ENCODE results near the gene SUPT4H1. TPM values are rescaled to one million over a fixed set of nuclear protein-coding genes. Genes with fewer than 3 reads are reported as not detected.

The SUPT4H1 gene
- total and polyA plus RNA-seq, 2 experiments from 2014 or later: 82.2 to 83.7 TPM

DNA sequence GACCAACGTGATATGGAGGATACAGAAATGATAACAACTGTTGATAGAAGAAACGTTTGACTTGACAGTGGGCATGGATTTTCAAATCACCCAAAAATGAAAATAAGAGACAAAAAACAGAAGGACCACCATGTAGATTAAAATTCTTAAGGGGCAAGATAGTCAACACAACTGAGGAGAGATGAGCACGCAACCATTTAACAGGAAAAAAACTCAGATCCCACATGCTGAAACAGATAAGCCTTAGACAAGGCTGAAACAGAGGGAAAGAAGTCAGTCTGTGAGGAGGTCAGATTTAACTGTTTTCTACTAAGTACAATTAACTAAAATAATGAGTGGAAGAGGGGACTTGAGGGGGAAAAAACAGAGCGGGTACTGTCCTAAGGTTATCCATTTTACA lies 44.2 kb upstream of the SUPT4H1 start (continued):
- TF ChIP-seq CREB1 (CRISPR knock-in tag; IDR thresholded peaks at IDR 0.05; ENCODE audit: low read depth) (no peak), STAT1 (IDR thresholded peaks at IDR 0.05; ENCODE audit: unreplicated experiment) (no peak), EZH2 (IDR thresholded peaks at IDR 0.05; ENCODE audit: low read depth, unreplicated experiment) (no peak)

DNA sequence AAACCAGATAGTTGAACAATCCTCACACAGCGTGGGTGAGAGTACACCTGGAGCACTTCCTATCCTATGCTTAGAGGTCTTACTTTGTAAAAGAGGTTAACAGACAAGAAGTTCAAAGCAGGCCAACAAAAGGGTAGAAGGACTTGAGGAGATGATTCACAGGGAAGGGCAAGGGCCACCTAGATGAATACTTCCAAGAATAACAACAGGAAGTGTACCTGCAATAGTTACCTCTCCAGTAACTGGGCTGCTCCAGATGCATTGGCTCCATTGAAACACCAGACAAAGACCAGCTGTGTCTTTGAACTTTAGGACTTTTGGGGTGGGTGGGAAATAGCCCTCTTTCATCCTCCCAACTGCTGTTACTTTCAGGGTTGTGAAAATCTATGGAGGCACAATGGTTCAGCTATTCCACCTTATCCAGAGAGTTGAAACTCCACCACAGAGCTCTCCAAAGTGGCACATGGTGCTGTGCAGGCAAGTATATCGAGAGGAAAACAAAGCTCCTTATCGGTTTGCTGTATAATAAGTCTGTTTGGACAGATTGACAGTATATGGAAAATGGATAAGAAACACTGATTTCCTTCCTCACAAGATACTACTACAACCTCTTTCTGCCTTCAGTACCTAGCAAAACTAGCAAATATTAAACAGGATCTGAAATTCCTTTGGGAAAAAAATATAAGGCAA lies 42.7 kb upstream of the SUPT4H1 start:
- Histone ChIP-seq H3K27me3 (ENCODE audit: insufficient read depth) (peaks cover 63% of the 10 kb centered on the region), H3K9me2 (ENCODE audit: insufficient read depth) (no peaks in the 10 kb centered on the region), H3K4me1 (ENCODE audit: insufficient read depth) (peaks cover 20% of the 10 kb centered on the region), H3K4me2 (no peak overlapping the region), H2AFZ (no peak overlapping the region), H4K20me1 (replicated peaks; ENCODE audit: insufficient read depth) (no peaks in the 10 kb centered on the region), H3K79me2 (replicated peaks; ENCODE audit: insufficient read depth) (no peaks in the 10 kb centered on the region), H3K36me3 (ENCODE audit: insufficient read depth) (no peaks in the 10 kb centered on the region), H3K27ac (ENCODE audit: low read depth) (no peak overlapping the region), H3K4me3 (no peak overlapping the region), H3F3A (replicated peaks; ENCODE audit: low read depth) (no peaks in the 10 kb centered on the region)
- H3K9me3 Mint-ChIP-seq: no peaks in the 10 kb centered on the region
- peaks cover 30% of the 10 kb centered on the region; the same call in 2 of the 3 replicates for H3K4me1 Mint-ChIP-seq
- peaks cover 44% of the 10 kb centered on the region for H3K27me3 Mint-ChIP-seq (ENCODE audit: insufficient read depth, low read depth, poor library complexity)
- DNase-seq (ENCODE audit: low spot score) (no peak), ATAC-seq (no peak)
- H3K4me3 Mint-ChIP-seq: no peak overlapping the region
- TF ChIP-seq, protein P1, sequence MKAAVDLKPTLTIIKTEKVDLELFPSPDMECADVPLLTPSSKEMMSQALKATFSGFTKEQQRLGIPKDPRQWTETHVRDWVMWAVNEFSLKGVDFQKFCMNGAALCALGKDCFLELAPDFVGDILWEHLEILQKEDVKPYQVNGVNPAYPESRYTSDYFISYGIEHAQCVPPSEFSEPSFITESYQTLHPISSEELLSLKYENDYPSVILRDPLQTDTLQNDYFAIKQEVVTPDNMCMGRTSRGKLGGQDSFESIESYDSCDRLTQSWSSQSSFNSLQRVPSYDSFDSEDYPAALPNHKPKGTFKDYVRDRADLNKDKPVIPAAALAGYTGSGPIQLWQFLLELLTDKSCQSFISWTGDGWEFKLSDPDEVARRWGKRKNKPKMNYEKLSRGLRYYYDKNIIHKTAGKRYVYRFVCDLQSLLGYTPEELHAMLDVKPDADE (IDR thresholded peaks at IDR 0.05): no peak
- no peak for TF ChIP-seq CREB1 (CRISPR knock-in tag; IDR thresholded peaks at IDR 0.05; ENCODE audit: low read depth)
- TF ChIP-seq ZNF331 (CRISPR knock-in tag; IDR thresholded peaks at IDR 0.05; ENCODE audit: low read depth): no peak
- TF ChIP-seq EZH2 (IDR thresholded peaks at IDR 0.05; ENCODE audit: low read depth, unreplicated experiment): no peak
- TF ChIP-seq NANOG (IDR thresholded peaks at IDR 0.05; ENCODE audit: borderline replicate concordance): no peak
- no peak for TF ChIP-seq ZNF114 (CRISPR knock-in tag; IDR thresholded peaks at IDR 0.05)
- no peak for TF ChIP-seq EZH2phosphoT487 (IDR thresholded peaks at IDR 0.05; ENCODE audit: unreplicated experiment)
- TF ChIP-seq, protein P2, sequence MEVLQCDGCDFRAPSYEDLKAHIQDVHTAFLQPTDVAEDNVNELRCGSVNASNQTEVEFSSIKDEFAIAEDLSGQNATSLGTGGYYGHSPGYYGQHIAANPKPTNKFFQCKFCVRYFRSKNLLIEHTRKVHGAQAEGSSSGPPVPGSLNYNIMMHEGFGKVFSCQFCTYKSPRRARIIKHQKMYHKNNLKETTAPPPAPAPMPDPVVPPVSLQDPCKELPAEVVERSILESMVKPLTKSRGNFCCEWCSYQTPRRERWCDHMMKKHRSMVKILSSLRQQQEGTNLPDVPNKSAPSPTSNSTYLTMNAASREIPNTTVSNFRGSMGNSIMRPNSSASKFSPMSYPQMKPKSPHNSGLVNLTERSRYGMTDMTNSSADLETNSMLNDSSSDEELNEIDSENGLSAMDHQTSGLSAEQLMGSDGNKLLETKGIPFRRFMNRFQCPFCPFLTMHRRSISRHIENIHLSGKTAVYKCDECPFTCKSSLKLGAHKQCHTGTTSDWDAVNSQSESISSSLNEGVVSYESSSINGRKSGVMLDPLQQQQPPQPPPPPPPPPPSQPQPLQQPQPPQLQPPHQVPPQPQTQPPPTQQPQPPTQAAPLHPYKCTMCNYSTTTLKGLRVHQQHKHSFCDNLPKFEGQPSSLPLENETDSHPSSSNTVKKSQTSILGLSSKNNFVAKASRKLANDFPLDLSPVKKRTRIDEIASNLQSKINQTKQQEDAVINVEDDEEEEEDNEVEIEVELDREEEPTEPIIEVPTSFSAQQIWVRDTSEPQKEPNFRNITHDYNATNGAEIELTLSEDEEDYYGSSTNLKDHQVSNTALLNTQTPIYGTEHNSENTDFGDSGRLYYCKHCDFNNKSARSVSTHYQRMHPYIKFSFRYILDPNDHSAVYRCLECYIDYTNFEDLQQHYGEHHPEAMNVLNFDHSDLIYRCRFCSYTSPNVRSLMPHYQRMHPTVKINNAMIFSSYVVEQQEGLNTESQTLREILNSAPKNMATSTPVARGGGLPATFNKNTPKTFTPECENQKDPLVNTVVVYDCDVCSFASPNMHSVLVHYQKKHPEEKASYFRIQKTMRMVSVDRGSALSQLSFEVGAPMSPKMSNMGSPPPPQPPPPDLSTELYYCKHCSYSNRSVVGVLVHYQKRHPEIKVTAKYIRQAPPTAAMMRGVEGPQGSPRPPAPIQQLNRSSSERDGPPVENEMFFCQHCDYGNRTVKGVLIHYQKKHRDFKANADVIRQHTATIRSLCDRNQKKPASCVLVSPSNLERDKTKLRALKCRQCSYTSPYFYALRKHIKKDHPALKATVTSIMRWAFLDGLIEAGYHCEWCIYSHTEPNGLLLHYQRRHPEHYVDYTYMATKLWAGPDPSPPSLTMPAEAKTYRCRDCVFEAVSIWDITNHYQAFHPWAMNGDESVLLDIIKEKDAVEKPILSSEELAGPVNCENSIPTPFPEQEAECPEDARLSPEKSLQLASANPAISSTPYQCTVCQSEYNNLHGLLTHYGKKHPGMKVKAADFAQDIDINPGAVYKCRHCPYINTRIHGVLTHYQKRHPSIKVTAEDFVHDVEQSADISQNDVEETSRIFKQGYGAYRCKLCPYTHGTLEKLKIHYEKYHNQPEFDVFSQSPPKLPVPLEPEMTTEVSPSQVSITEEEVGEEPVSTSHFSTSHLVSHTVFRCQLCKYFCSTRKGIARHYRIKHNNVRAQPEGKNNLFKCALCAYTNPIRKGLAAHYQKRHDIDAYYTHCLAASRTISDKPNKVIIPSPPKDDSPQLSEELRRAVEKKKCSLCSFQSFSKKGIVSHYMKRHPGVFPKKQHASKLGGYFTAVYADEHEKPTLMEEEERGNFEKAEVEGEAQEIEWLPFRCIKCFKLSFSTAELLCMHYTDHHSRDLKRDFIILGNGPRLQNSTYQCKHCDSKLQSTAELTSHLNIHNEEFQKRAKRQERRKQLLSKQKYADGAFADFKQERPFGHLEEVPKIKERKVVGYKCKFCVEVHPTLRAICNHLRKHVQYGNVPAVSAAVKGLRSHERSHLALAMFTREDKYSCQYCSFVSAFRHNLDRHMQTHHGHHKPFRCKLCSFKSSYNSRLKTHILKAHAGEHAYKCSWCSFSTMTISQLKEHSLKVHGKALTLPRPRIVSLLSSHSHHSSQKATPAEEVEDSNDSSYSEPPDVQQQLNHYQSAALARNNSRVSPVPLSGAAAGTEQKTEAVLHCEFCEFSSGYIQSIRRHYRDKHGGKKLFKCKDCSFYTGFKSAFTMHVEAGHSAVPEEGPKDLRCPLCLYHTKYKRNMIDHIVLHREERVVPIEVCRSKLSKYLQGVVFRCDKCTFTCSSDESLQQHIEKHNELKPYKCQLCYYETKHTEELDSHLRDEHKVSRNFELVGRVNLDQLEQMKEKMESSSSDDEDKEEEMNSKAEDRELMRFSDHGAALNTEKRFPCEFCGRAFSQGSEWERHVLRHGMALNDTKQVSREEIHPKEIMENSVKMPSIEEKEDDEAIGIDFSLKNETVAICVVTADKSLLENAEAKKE (CRISPR knock-in tag; IDR thresholded peaks at IDR 0.05): no peak
- TF ChIP-seq JUNB (IDR thresholded peaks at IDR 0.05; ENCODE audit: unreplicated experiment): no peak
- TF ChIP-seq, protein P3, sequence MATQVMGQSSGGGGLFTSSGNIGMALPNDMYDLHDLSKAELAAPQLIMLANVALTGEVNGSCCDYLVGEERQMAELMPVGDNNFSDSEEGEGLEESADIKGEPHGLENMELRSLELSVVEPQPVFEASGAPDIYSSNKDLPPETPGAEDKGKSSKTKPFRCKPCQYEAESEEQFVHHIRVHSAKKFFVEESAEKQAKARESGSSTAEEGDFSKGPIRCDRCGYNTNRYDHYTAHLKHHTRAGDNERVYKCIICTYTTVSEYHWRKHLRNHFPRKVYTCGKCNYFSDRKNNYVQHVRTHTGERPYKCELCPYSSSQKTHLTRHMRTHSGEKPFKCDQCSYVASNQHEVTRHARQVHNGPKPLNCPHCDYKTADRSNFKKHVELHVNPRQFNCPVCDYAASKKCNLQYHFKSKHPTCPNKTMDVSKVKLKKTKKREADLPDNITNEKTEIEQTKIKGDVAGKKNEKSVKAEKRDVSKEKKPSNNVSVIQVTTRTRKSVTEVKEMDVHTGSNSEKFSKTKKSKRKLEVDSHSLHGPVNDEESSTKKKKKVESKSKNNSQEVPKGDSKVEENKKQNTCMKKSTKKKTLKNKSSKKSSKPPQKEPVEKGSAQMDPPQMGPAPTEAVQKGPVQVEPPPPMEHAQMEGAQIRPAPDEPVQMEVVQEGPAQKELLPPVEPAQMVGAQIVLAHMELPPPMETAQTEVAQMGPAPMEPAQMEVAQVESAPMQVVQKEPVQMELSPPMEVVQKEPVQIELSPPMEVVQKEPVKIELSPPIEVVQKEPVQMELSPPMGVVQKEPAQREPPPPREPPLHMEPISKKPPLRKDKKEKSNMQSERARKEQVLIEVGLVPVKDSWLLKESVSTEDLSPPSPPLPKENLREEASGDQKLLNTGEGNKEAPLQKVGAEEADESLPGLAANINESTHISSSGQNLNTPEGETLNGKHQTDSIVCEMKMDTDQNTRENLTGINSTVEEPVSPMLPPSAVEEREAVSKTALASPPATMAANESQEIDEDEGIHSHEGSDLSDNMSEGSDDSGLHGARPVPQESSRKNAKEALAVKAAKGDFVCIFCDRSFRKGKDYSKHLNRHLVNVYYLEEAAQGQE (IDR thresholded peaks at IDR 0.05; ENCODE audit: unreplicated experiment): no peak
- TF ChIP-seq POLR2AphosphoS5 (IDR thresholded peaks at IDR 0.05; ENCODE audit: low read depth): no peak
- H3K36me3 Mint-ChIP-seq (ENCODE audit: low read depth): no peaks in the 10 kb centered on the region
- no peak overlapping the region for H3K27ac Mint-ChIP-seq
